ENCODE data around the gene C2CD2. TPM values are rescaled to one million over a fixed set of nuclear protein-coding genes. Genes with fewer than 3 reads are reported as not detected.

Gene C2CD2
- total RNA-seq, 1 donor from 2014 or later, result 15.3 TPM

- H3K27me3 ChIP-seq, result no peaks in the 10 kb centered on the region
- TF ChIP-seq EZH2phosphoT487 (IDR thresholded peaks at IDR 0.05) (no peak), EZH2 (IDR thresholded peaks at IDR 0.05) (no peak), CTCF (IDR thresholded peaks at IDR 0.05) (no peak)
- Mint-ChIP-seq H3K27me3 (ENCODE audit: insufficient read depth, low read depth) (peaks cover 8% of the 10 kb centered on the region), H3K4me3 (no peak overlapping the region), H3K27ac (no peak overlapping the region), H3K9me3 (no peaks in the 10 kb centered on the region), H3K4me1 (peaks cover 28% of the 10 kb centered on the region), H3K36me3 (peaks cover 6% of the 10 kb centered on the region)
- H3K4me3 ChIP-seq, result no peak overlapping the region
- no peak overlapping the region for H3K27ac ChIP-seq
- peaks cover 20% of the 10 kb centered on the region for H3K4me1 ChIP-seq
- H2AFZ ChIP-seq (replicated peaks), result no peak overlapping the region
- H3K79me2 ChIP-seq (ENCODE audit: low read depth), result peaks cover 25% of the 10 kb centered on the region
- H3K4me2 ChIP-seq, result no peak overlapping the region
- H3K9ac ChIP-seq, result no peak overlapping the region
- no peak for DNase-seq (ENCODE audit: low spot score)
- no peaks in the 10 kb centered on the region for H3F3A ChIP-seq (ENCODE audit: low read depth)
- no peaks in the 10 kb centered on the region for H4K20me1 ChIP-seq (ENCODE audit: low read depth)
- no peaks in the 10 kb centered on the region for H3K9me3 ChIP-seq (ENCODE audit: low read depth)
- H3K36me3 ChIP-seq, result no peaks in the 10 kb centered on the region
Observed at GRCh38 chr21:41875086-41875485, 78.7 kb downstream of the C2CD2 start.

GRCh38 chr21:41874611-41875010 lies 79.2 kb downstream of the C2CD2 start:
- peaks cover 27% of the 10 kb centered on the region for H3K4me1 Mint-ChIP-seq
- Histone ChIP-seq H3K4me1 (peaks cover 21% of the 10 kb centered on the region), H3K9ac (no peak overlapping the region), H2AFZ (replicated peaks) (no peak overlapping the region), H3K27me3 (no peaks in the 10 kb centered on the region), H4K20me1 (ENCODE audit: low read depth) (no peaks in the 10 kb centered on the region), H3K27ac (no peak overlapping the region), H3K4me3 (no peak overlapping the region), H3K36me3 (no peaks in the 10 kb centered on the region), H3K79me2 (ENCODE audit: low read depth) (peaks cover 25% of the 10 kb centered on the region), H3K4me2 (no peak overlapping the region), H3F3A (ENCODE audit: low read depth) (no peaks in the 10 kb centered on the region), H3K9me3 (ENCODE audit: low read depth) (no peaks in the 10 kb centered on the region)
- H3K27ac Mint-ChIP-seq, result no peak overlapping the region
- H3K36me3 Mint-ChIP-seq, result peaks cover 9% of the 10 kb centered on the region
- peak overlapping the region; percentile 67 for H3K4me3 Mint-ChIP-seq
- H3K27me3 Mint-ChIP-seq (ENCODE audit: insufficient read depth, low read depth), result peaks cover 8% of the 10 kb centered on the region
- no peak for TF ChIP-seq CTCF (IDR thresholded peaks at IDR 0.05)
- no peak for TF ChIP-seq EZH2phosphoT487 (IDR thresholded peaks at IDR 0.05)
- no peak for TF ChIP-seq EZH2 (IDR thresholded peaks at IDR 0.05)
- H3K9me3 Mint-ChIP-seq, result no peaks in the 10 kb centered on the region
- no peak for DNase-seq (ENCODE audit: low spot score)

- no peaks in the 10 kb centered on the region for H4K20me1 ChIP-seq (ENCODE audit: low read depth)
- H3K9me3 ChIP-seq (ENCODE audit: low read depth), result no peaks in the 10 kb centered on the region
- H3K9me3 Mint-ChIP-seq, result no peaks in the 10 kb centered on the region
- H3K4me3 Mint-ChIP-seq, result no peak overlapping the region
- no peak overlapping the region for H3K9ac ChIP-seq
- H3K4me2 ChIP-seq, result no peak overlapping the region
- no peak overlapping the region for H3K27ac ChIP-seq
- H3K36me3 Mint-ChIP-seq, result peaks cover 9% of the 10 kb centered on the region
- TF ChIP-seq EZH2phosphoT487 (IDR thresholded peaks at IDR 0.05) (no peak), EZH2 (IDR thresholded peaks at IDR 0.05) (no peak)
- H3K4me1 Mint-ChIP-seq, result peaks cover 27% of the 10 kb centered on the region
- peaks cover 21% of the 10 kb centered on the region for H3K4me1 ChIP-seq
- H3K36me3 ChIP-seq, result no peaks in the 10 kb centered on the region
- peaks cover 24% of the 10 kb centered on the region for H3K79me2 ChIP-seq (ENCODE audit: low read depth)
- H3K27ac Mint-ChIP-seq, result no peak overlapping the region
- H2AFZ ChIP-seq (replicated peaks), result no peak overlapping the region
- H3F3A ChIP-seq (ENCODE audit: low read depth), result no peaks in the 10 kb centered on the region
- H3K27me3 ChIP-seq, result no peaks in the 10 kb centered on the region
- peaks cover 8% of the 10 kb centered on the region for H3K27me3 Mint-ChIP-seq (ENCODE audit: insufficient read depth, low read depth)
- DNase-seq (ENCODE audit: low spot score), result no peak
- no peak overlapping the region for H3K4me3 ChIP-seq
Observed at GRCh38 chr21:41873426-41873825, 80.4 kb downstream of the C2CD2 start.

DNA sequence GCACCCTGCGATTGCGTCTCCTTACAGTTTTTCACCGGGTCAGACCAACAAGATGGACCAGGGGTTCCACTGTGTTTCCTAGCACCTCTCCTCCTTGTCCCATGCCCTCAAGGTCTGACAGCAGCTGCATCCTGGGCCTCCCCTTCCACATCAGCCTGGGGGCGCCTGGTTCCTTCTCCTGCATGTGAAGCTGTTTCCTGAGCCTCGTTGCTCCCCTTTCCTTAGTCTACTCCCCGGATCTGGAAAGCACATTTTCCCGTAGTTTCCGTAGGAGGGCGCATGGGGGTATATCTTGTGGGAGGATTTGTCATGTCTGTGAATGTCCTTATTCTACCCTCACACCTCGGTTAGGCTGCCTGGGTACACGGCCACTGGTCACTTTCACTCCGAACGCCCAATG lies 80.8 kb downstream of the C2CD2 start:
- Mint-ChIP-seq H3K27me3 (ENCODE audit: insufficient read depth, low read depth) (peaks cover 7% of the 10 kb centered on the region), H3K9me3 (no peaks in the 10 kb centered on the region), H3K27ac (no peak overlapping the region), H3K4me3 (no peak overlapping the region), H3K36me3 (peaks cover 9% of the 10 kb centered on the region), H3K4me1 (peaks cover 25% of the 10 kb centered on the region)
- no peak for DNase-seq (ENCODE audit: low spot score)
- Histone ChIP-seq H3K9ac (no peak overlapping the region), H3K9me3 (ENCODE audit: low read depth) (no peaks in the 10 kb centered on the region), H3K27ac (no peak overlapping the region), H2AFZ (replicated peaks) (no peak overlapping the region), H4K20me1 (ENCODE audit: low read depth) (no peaks in the 10 kb centered on the region), H3K79me2 (ENCODE audit: low read depth) (peaks cover 19% of the 10 kb centered on the region), H3K4me2 (no peak overlapping the region), H3K4me1 (peaks cover 20% of the 10 kb centered on the region), H3F3A (ENCODE audit: low read depth) (no peaks in the 10 kb centered on the region), H3K27me3 (no peaks in the 10 kb centered on the region), H3K4me3 (no peak overlapping the region), H3K36me3 (no peaks in the 10 kb centered on the region)
- TF ChIP-seq CTCF (IDR thresholded peaks at IDR 0.05) (peak; percentile 9), EZH2 (IDR thresholded peaks at IDR 0.05) (no peak), EZH2phosphoT487 (IDR thresholded peaks at IDR 0.05) (no peak)

Measured in neural progenitor cell (in vitro differentiated cells).